GM19328 (cell line): Measurements from ENCODE around the gene TET1.
"Not testable (repeated sequence)": the region's sequence is repeated elsewhere in the genome, so short reads cannot be mapped to it uniquely, and the experiment has no call there.

Experiments
- ATAC-seq: cut with Tn5 transposase; IDR thresholded peaks from one replicate; pipeline ENCODE4 v1.9.1; 2021; ENCODE audit warnings: mild to moderate bottlenecking, moderate library complexity; ENCODE audit not compliant: unreplicated experiment

The TET1 gene

DNA sequence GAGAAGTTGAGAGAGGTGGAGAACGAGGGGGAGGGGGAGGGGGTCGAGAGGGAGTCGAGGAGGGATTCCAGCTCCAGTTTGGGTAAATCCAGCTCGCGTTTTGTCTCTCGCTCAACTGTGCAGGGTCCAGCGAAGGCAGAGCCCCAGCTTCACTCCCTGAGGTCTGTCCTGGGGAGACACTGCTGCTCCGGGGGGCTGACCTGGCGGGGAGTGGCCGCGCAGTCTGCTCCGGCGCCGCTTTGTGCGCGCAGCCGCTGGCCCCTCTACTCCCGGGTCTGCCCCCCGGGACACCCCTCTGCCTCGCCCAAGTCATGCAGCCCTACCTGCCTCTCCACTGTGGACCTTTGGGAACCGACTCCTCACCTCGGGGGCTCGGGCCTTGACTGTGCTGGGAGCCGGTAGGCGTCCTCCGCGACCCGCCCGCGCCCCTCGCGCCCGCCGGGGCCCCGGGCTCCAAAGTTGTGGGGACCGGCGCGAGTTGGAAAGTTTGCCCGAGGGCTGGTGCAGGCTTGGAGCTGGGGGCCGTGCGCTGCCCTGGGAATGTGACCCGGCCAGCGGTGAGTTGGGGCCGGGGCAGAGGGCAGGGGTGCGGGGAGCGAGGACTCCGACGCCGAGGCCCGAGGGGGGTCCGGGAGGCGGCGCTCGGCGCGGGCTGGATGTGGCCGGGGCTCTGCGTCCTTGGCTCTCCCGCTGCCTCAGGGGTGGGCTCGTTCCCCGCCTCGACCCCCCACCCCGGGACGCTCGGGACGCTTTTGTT is at the start of gene TET1:
Gene TET1, plus strand, starts transcription at position 152 of the 757 bp plus-strand sequence. CDS start 12,002 bp downstream, outside the sequence.
- ATAC-seq: no peak

DNA sequence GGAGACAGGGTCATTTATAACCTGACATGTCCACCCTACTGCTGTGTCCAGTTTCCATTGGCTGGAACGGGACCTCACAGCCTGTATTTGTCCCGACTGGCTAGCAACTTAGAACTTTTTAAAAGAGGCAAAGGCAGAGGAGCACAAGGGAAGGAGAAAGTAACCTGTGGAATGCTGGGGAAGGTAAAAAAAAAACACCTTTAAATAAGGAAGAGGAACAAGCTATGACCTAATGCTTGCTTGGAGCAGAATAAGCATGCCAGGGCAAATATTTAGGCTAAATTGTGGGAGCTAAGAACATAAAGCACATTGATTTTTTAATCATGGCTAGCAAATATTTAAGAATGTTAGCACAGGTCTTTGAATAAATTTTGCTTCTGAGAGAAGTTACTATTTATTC is 43.9 kb upstream of the TET1 start:
- not testable (repeated sequence) for ATAC-seq

DNA sequence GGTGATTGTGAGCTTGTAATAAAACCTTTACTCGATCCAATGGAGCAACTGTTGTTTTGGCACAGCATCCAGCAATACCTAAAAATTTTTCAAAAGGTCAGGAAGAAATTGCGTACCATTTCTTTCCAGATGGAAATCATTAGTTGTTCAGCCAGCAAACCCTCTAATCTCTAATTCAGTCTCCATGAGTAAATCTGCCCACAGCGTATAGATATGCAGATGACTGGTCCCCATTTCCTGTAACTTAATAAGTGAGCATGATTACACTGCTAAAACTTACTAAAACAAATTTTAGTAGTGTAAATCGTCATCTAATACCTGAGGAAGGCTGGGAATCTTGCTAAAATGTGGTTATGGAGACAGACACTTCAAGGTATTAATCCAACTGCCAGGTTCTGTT is 43.4 kb upstream of the TET1 start:
- no peak for ATAC-seq

DNA sequence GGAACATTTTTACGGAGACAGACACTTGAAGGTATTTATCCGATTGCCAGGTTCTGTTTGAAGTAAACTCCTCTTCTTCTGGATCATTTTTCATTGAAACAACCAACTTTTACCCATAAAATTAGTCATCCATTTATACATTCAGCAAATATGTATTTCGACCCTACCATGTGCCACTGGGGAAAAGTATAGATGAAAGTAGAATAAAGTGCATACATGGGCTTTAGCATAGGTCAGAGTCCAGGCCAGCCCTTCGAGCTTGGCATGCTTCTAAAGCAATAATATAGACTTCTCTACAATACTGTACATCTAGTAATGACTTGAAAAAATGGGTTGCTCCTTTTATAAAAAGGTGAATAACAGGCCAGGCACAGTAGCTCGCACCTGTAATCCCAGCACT is 42.9 kb upstream of the TET1 start:
- no peak for ATAC-seq

DNA sequence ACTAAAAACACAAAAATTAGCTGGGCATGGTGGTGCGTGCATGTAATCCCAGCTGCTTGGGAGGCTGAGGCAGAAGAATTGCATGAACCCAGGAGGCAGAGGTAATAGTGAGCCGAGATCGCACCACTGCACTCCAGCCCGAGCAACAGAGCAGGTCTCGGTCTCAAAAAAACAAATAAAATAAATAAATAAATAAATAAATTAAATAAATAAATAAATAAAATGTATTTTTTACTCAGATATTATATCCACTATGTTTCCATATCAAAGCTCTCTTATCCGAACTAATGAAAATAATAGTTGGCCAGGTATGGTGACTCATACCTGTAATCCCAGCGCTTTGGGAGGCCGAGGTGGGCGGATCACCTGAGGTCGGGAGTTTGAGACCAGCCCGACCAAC is 41.5 kb upstream of the TET1 start:
- not testable (repeated sequence) for ATAC-seq

DNA sequence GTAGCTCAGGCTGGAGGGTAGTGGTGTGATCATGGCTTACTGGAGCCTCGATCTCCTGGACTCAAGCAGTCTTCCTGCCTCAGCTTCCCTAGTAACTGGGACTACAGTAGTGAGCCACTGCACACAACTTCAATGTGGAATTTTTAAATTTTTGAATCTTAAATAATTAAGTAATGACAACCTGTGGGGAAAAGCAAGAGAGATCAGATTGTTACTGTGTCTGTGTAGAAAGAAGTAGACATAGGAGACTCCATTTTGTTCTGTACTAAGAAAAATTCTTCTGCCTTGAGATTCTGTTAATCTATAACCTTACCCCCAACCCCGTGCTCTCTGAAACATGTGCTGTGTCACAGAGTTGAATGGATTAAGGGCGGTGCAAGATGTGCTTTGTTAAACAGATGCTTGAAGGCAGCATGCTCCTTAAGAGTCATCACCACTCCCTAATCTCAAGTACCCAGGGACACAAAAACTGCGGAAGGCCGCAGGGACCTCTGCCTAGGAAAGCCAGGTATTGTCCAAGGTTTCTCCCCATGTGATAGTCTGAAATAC is 34.6 kb upstream of the TET1 start:
- ATAC-seq: not testable (repeated sequence)

DNA sequence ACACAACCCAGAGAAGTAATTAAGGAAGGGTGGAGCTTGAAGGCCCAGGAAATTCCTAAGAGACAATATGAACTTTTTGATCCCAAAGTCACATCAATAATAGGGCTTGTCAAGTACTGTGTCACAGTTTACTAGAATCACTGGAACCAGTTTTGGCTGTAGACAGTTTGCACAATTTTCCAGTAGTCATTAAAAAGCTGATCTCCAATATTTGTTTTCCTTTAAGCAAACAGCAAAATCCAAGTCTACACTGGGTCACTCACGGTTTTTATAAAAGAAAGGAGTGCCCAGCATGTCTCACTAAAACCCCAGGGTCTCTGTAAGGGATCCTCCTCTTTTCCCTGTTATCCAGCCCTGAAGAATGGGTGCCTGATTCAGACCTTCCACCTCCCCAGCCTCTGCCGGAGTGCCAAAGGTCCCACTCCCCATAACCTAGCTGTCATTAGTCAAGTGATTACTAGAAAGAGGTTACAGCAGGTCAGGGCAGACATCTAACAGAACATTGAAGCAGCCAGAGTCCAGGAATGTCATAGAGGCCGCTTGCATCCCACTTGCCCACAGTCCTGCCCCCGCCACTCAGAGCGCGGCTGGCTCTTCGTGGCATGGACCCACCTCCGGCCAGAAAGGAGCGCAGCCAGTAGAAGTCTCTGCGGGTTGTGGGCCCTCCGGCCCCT is 33.4 kb upstream of the TET1 start:
- ATAC-seq: peak; percentile 40

DNA sequence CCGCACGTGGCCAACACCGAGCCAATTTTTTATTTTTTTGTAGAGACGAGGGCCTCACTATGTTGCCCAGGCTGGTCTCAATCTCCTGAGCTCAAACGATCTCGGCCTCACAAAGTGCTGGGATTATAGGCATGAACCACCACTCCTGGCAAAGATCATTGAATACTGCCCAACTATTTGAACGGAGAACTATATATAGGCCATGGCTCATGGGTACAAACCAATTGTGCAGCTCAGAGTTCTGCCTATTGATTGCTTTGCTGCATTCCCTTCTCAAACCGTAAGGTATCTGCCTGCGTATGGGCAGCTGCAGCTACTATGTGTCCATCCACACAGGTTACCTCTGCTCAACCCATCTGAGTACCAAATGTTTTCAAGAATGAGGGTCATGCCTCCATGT is 23.2 kb upstream of the TET1 start:
- ATAC-seq: no peak

DNA sequence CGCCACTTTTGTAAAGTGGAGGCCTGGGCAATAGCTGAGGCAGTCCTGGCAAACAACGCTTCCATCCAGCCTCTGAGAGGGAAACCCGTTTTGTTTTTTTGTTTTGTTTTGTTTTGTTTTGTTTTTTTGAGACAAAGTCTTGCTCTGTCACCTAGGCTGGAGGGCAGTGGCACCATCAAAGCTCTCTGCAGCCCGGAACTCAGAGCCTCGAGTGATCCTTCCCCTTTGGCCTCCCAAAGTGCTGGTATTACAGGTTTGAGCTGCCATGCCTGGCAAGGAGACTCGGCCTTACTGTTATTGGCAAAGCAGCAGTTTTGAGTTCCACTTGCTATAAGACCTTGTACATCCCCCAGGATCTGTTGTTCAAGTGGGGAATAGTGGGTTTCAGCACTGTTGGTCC is 22.3 kb upstream of the TET1 start:
- ATAC-seq: no peak

DNA sequence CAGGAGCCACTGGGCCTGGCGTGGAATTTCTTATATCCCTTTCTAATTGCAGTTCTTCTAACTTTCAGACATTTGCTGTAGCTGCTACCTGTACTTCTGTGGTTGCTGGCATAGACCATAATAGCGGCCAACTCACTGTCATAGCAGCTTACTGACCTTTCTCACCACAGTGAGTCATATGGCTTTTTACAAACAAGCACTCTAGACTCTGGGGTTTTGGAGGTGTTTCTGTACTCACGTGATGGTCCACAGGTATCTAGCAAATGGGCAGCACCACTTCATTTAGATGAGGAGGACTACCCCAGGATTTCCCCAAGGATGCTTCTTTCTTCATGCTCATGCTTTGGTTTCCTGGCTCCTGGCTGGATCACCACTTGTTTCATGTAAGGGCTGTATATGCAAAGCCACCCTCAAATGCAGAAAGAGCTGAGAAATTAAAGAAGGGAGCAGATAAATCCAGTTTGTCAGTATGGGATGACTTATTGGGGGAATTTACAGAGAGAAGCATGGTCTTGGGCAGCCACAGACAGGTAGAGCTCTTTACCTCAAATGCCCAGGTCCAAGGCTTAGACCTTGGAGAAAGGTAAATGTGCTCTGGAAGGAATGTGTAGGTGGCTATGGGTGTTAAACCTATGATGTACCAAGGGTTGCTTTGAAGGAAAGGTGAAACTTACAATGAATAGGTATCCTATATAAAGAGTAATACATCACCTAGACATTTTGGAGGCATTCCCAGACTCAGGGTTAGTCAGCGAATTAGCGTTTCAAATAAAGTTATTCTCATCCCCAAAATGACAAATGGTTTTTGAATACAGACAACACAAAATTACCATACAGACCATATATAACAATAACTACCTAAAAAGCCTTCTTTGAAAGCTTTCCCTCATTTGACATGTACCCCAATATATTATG is 16.9 kb upstream of the TET1 start:
- no peak for ATAC-seq

DNA sequence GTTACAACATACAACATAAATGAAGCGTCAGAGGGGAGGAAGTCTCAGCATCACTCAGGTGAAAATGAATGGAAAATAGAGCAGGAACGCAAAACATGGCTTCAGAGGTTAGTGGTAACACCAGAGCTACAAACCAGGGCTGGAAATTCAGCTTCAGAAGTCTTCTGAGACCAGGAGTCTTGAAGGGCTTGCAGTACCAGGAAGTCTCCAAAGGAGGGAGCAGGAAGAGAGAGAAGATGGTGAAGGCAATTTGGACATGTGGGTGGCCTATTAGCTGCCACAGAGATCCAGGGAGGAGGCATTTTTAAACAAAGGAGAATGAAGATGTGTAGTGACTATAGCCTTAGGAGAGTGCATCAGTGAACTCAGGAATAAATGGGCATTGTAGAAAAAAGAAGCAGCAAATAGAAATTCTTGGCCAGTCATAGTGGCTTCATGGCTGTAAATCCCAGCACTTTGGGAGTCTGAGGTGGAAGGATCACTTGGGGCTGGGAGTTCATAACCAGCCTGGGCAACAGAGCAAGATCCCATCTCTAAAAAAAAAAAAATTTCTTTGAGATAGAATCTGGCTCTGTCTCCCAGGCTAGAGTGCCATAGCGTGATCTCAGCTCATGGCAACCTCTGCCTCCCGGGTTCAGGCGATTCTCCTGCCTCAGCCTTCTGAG is 9.3 kb upstream of the TET1 start:
- no peak for ATAC-seq

DNA sequence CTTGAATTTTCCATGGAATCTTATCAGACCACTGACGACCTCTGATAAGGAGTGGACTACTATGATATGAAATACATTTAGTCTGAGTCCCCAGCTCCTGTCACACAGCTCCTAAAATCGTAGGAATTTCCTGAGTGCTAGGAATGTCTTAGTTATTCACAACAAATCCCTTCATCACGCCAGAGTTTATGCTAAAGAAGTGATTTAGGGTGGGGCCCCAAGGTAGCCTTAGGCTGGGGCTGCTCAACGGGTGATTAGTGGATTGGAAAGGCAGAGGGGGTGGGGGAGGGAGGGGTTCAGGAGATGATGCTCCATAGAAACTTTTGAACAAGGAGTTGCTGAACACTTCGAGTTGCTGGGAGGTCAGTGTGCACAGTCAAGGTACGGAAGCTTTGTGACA is 7.0 kb upstream of the TET1 start:
- ATAC-seq: no peak

DNA sequence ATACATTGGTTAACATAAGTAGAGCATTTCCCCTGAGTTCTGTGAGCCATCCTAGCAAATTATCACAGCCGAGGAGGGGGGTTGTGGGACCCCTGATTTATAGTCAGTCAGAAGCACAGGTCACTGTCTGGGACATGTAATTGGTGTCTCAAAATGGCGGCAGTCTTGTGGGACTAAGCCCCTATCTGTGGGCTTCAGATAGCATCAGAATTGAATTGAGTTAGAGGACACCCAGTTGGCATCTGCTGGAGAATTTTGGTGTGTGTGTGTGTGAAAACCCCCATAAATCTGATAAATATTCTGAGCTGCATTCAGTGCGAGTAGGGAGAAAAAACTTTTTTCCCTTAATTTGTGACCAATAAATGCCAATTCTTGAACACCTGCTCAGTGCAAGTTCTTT is 6.5 kb upstream of the TET1 start:
- no peak for ATAC-seq

DNA sequence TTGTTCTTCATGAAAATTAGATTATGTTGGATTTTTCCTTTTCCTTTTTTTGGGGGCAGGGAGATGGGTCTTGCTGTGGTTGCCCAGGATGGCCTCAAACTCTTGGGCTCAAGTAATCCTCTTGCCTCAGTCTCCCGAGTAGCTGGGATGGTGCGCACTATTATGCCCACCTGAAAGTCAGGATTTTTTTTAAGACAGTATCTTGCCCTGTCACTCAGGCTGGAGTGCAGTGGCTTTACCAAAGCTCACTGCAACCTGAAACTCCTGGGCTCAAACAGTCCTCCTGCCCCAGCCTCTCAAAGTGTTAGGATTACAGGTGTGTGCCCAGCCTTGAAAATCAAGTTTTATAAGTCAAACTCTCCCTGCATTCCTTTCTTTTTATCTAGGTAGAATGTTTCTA is 1.7 kb upstream of the TET1 start:
- ATAC-seq: no peak

DNA sequence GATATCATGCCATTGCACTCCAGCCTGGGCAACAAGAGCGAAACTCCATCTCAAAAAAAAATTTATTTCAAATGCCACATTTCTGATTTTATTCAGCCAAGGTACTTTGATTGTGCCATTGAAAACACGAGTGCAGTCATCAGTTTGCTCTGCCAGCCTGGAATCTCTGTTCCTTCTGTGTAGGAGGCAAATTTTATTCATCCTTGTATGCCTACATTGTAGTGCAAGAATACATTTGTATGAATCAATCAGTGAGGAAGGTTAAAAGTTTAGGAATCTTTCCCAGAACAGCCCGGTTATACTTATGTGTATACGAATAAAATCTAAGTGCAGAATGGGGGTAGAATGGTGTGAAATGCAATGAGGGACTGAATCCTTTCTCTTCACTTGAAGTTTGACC is 886 bp upstream of the TET1 start:
- no peak for ATAC-seq

DNA sequence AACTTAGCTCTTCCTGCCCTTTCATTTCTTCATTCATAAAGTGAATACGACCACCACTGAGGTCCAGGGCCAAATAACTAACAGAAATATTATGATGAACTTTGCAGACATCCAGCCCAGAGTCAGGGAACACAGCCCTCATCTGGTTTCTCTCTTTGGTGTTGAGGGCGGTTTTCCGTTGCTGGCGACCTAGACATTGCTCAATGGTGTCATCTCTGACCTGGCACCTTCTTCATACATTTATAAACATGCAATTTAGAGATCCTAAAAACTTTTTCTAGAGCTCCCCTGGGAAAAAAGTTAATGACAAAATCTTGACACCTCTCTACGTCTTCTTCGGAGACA is 324 bp upstream of the TET1 start:
- ATAC-seq: no peak

DNA sequence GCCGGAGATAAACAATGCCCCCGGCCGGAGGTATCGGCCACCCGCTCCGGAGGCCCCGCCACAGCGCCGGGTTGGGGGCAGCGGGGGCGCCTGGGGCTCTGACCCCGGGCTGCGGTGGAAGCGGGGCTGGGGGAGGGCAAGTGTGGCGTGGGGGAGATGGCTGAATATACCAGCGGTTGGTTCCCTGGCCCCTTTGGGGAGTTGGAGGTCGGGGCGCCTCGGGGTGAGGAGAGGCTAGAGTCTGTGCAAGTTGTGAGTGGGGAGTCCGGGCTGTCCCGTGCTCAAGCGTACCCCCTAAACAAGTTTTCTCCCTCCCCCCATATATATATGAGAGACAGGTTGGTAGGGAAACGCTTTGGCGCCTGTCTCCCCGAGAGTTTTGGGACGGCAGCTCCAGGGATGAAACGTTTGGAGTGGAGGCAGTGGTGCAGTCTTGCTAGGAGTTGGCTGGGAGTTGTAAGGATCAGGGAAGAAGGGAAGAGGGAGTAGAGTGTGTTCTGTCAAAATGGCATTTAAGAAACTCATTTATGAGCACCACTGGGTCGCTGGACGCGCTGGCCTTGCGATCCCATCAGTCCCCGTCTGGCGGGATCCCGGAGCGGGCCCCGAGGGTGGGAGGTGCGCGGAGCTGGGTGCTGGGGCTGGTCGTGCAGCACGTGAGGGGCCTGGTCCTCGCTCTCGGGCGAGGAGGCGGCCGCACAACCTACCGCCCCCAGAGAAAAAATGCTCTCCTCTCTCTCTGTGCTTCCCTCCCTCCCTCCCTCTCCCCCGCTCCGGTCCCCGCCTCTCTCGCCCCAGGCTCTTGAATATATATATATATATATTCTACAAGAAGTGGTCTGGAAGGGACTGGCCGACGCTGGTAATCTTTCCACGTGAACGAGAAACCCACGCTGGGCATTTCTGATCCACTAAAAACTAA is 1.1 kb downstream of the TET1 start:
- ATAC-seq: no peak

DNA sequence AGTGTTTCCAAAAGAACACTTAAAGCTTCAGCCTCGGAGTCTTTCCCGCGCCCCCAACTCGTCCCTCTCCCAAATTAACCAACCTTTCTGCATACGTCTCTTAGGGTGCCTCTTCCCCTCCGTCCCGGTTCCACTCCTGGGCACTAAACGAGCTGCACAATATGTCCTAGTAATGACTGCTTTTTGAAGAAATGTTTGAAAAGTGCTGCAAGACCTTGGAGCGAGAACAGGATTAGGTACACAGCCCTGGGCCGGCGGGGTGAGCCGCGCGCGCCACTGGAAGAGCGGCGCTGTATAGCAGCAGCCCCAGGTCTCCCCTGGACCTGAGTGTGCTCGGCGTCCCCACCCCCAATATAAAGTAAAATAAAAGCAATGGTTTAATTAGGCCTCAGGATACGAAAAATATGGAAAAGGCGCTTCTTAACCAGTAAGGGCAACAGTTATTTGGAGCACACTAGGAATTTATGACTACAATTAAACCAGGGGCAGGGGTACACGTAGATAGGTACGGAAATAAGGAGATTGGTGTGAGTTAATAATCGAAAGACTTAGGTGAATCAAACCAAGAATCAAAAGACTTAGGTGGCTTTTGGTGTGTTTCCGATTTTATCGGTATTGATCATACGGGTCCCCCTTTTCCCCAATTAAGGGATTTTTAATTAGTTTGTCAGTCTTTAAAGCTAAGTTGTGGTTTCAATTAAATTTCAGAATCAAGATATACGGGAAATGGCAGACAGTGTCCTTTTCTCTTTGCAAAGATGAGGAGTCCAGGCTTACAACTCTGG is 1.9 kb downstream of the TET1 start:
- no peak for ATAC-seq
